OCI-LY7 (cell line): ENCODE data around the gene CNNM4. TPM values are rescaled to one million over a fixed set of nuclear protein-coding genes. Genes with fewer than 3 reads are reported as not detected.

Experiments used
- BruUV-seq: library from RNA; stranded (reverse); fragments of 400-500 nt; replicated peaks from 2 replicates; lab custom pipeline; 2021; lab: Mats Ljungman, UMichigan
- CTCF ChIA-PET: fragments of 300-600 bp; sonication (Branson Sonifier 250); formaldehyde crosslinking; loops from one replicate; lab custom pipeline; 2022; ENCODE audit warnings: antibody characterized with exemption; ENCODE audit not compliant: unreplicated experiment; lab: Charles Lee
- POLR2A ChIA-PET: fragments of 300-600 bp; sonication (Branson Sonifier 250); formaldehyde crosslinking; loops from one replicate; lab custom pipeline; 2022; ENCODE audit warnings: antibody characterized with exemption; lab: Charles Lee
- DNase-seq: peaks from one replicate; pipeline ENCODE4 v3.0.0-alpha.2; 2015; ENCODE audit warnings: low spot score
- H2AFZ ChIP-seq: fragments of 200-600 bp; sonication (generic), shearing (Covaris generic); 2 replicates; pipeline ENCODE4 v1.6.1; 2014; ENCODE audit warnings: mild to moderate bottlenecking, antibody characterized with exemption, low read length, moderate library complexity
- H3K27ac ChIP-seq: fragments of 200-600 bp; sonication (generic); 2 replicates; pipeline ENCODE4 v1.5.1; 2014; ENCODE audit warnings: mixed run types, low read depth, mild to moderate bottlenecking, moderate library complexity, low read length, inconsistent platforms; ENCODE audit not compliant: poor library complexity, severe bottlenecking
- H3K36me3 ChIP-seq: fragments of 200-600 bp; sonication (generic); 2 replicates; pipeline ENCODE4 v1.6.1; 2014; ENCODE audit warnings: mild to moderate bottlenecking, antibody characterized with exemption, low read length, moderate library complexity, mixed read lengths; ENCODE audit not compliant: insufficient read depth
- H3K4me1 ChIP-seq: fragments of 200-600 bp; sonication (generic); 2 replicates; pipeline ENCODE4 v1.5.1; 2014; ENCODE audit warnings: mild to moderate bottlenecking, low read length; ENCODE audit not compliant: insufficient read depth, poor library complexity, severe bottlenecking
- H3K4me2 ChIP-seq: fragments of 200-600 bp; sonication (generic); 2 replicates; pipeline ENCODE4 v1.6.1; 2014; ENCODE audit warnings: mild to moderate bottlenecking, low read length
- H3K4me3 ChIP-seq: fragments of 200-600 bp; sonication (generic); 2 replicates; pipeline ENCODE4 v1.5.1; 2014; ENCODE audit warnings: mild to moderate bottlenecking, low read depth, low read length; ENCODE audit not compliant: poor library complexity, severe bottlenecking
- H3K79me2 ChIP-seq: fragments of 200-600 bp; sonication (generic); 2 replicates; pipeline ENCODE4 v1.6.1; 2016; ENCODE audit warnings: low read depth, mild to moderate bottlenecking, low read length, moderate library complexity, mixed read lengths; ENCODE audit not compliant: insufficient read depth
- H3K9me2 ChIP-seq: fragments of 200-600 bp; sonication (generic); 2 replicates; pipeline ENCODE4 v1.6.1; 2016; ENCODE audit warnings: mild to moderate bottlenecking, low read length, mixed read lengths; ENCODE audit not compliant: insufficient read depth
- H3K9me3 ChIP-seq: fragments of 200-600 bp; sonication (generic); 2 replicates; pipeline ENCODE4 v1.6.1; 2014; ENCODE audit warnings: mild to moderate bottlenecking, mixed run types, low read length, mixed read lengths
- H4K20me1 ChIP-seq: fragments of 200-600 bp; sonication (generic); 2 replicates; pipeline ENCODE4 v1.6.1; 2014; ENCODE audit warnings: mild to moderate bottlenecking, antibody characterized with exemption, low read length, moderate library complexity, mixed read lengths; ENCODE audit not compliant: insufficient read depth
- EZH2phosphoT487 ChIP-seq: fragments of 200-600 bp; sonication (generic); IDR thresholded peaks from 2 replicates; pipeline ENCODE4 v1.6.1; 2018; ENCODE audit warnings: low read depth, borderline replicate concordance, mild to moderate bottlenecking, mixed run types, antibody characterized with exemption, low read length, moderate library complexity, mixed read lengths
- intact Hi-C: fragments of 100-400 bp; cut with micrococcal nuclease; formaldehyde crosslinking; loops from one replicate; pipeline ENCODE4 v1.10.0; 2022; ENCODE audit not compliant: unreplicated experiment
- total RNA-seq, 2 experiments: library from RNA; depleted of rRNA in 1 of 2; stranded (reverse); fragments of >200 nt in 1 of 2; shearing (Covaris generic) in 1 of 2; gene quantifications; 2 replicates each; pipeline ENCODE4 v1.2.3, GENCODE V29; 2014 to 2022
- TF ChIP-seq, protein P1 (sequence below): fragments of 200-600 bp; sonication (generic); conservative IDR thresholded peaks from 2 replicates; pipeline ENCODE4 v1.5.1; 2014; ENCODE audit warnings: mild to moderate bottlenecking, antibody characterized with exemption, low read length, moderate library complexity, mixed read lengths

The CNNM4 gene
- total RNA-seq, 2 experiments from 2014 or later, result 5.1 to 6.4 TPM

DNA sequence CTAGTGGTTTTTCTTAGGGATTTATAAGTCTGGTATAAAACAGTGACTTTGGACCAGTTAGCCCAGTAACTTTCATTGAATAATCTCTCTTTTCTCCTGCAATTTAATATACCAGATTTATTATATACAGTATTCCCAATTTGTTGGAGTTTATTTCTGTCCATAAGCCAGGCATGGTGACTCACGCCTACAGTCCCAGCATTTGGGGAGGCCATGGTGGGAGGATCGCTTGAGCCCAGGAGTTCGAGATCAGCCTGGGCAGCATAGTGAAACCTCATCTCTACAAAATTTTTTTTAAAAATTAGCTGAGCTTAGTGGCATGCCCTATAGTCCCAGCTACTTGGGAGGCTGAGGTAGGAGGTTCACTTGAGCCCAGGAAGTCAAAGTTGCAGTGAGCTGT, 26.7 kb downstream of the CNNM4 start:
- Histone ChIP-seq H3K9me3 (no peaks in the 10 kb centered on the region), H3K27ac (no peak overlapping the region), H3K36me3 (no peaks in the 10 kb centered on the region), H3K4me3 (no peak overlapping the region), H3K4me2 (no peak overlapping the region), H3K9me2 (no peaks in the 10 kb centered on the region), H4K20me1 (no peaks in the 10 kb centered on the region), H3K79me2 (no peaks in the 10 kb centered on the region), H2AFZ (no peak overlapping the region), H3K4me1 (no peaks in the 10 kb centered on the region)
- DNase-seq, result no peak
- BruUV-seq, result no TSS peak
- POLR2A ChIA-PET, result no interaction called here
- no peak for TF ChIP-seq EZH2phosphoT487
- TF ChIP-seq, protein P1, sequence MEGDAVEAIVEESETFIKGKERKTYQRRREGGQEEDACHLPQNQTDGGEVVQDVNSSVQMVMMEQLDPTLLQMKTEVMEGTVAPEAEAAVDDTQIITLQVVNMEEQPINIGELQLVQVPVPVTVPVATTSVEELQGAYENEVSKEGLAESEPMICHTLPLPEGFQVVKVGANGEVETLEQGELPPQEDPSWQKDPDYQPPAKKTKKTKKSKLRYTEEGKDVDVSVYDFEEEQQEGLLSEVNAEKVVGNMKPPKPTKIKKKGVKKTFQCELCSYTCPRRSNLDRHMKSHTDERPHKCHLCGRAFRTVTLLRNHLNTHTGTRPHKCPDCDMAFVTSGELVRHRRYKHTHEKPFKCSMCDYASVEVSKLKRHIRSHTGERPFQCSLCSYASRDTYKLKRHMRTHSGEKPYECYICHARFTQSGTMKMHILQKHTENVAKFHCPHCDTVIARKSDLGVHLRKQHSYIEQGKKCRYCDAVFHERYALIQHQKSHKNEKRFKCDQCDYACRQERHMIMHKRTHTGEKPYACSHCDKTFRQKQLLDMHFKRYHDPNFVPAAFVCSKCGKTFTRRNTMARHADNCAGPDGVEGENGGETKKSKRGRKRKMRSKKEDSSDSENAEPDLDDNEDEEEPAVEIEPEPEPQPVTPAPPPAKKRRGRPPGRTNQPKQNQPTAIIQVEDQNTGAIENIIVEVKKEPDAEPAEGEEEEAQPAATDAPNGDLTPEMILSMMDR, result no peak
- CTCF ChIA-PET, result no interaction called here
- intact Hi-C loops, result no loop called here

DNA sequence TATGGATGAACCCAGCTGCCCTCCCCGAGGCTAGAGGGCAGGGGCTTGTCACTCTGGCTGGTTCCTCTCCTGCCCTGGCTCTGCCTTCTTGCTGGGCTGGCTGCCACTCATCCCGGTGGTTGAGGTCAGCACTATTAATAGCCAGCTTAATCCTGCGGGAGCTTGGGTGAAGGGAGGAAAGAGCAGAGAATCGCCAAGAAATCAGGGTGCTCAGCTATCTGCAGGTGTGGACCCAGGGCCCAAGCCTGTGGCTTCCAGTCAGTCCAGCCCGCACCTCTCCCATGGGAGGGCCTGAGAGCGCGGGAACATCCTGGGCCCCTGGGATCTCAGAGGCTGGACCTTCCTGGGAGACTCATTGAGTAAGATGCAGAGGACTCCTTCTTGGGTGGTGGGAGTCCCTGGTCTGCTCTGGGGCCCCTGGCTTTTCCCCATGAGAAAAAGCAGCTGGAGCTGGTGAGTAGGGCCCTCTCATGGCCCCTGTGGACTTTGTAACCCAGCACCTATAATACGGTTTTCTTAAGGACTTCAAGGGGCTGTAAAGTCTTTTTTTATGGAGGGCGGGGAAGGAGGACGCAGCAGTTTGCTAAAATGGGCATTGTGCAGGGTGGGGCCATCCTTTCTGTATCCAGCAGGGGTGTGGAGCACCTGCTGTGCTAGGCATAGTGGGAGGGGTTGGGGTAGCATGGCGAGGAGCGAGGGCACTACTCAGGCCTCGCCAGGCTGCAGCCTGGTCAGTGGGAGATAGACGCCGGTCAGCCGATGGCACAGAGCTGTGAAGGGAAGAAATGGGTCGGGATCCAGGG, 27.9 kb downstream of the CNNM4 start:
- no TSS peak for BruUV-seq
- Histone ChIP-seq H3K9me3 (no peaks in the 10 kb centered on the region), H3K9me2 (no peaks in the 10 kb centered on the region), H3K36me3 (no peaks in the 10 kb centered on the region), H3K4me3 (no peak overlapping the region), H3K79me2 (no peaks in the 10 kb centered on the region), H3K4me2 (no peak overlapping the region), H3K27ac (no peak overlapping the region), H2AFZ (no peak overlapping the region), H3K4me1 (no peaks in the 10 kb centered on the region), H4K20me1 (no peaks in the 10 kb centered on the region)
- DNase-seq, result no peak
- POLR2A ChIA-PET, result no interaction called here
- intact Hi-C loops, result no loop called here
- CTCF ChIA-PET, result interaction anchor here (0.5 kb wide), 1 partner anchor 576 kb away, joined by 3 read pairs; no protein-coding TSS in a partner anchor
- TF ChIP-seq EZH2phosphoT487, result no peak
- TF ChIP-seq, protein P1, result no peak

- BruUV-seq, result no TSS peak
- H3K4me3 ChIP-seq, result no peak overlapping the region
- DNase-seq, result no peak
- no peak overlapping the region for H3K27ac ChIP-seq
- TF ChIP-seq, protein P1, result no peak
- TF ChIP-seq EZH2phosphoT487, result no peak
- ChIA-PET POLR2A (no interaction called here), CTCF (no interaction called here)
- no peak overlapping the region for H2AFZ ChIP-seq
- H3K79me2 ChIP-seq, result no peaks in the 10 kb centered on the region
- H3K4me2 ChIP-seq, result no peak overlapping the region
- H3K9me2 ChIP-seq, result no peaks in the 10 kb centered on the region
- no peaks in the 10 kb centered on the region for H4K20me1 ChIP-seq
- intact Hi-C loops, result no loop called here
- H3K36me3 ChIP-seq, result no peaks in the 10 kb centered on the region
- no peaks in the 10 kb centered on the region for H3K9me3 ChIP-seq
- H3K4me1 ChIP-seq, result no peaks in the 10 kb centered on the region
Observed at GRCh38 chr2:96789245-96789617, 28.5 kb downstream of the CNNM4 start.
